ENCODE measurements around the gene HP1BP3.

GRCh38 chr1:20696397-20697333, 90.4 kb downstream of the HP1BP3 start:
- TF ChIP-seq CTCF (IDR thresholded peaks at IDR 0.05) (peak; percentile 76), EZH2 (IDR thresholded peaks at IDR 0.05) (no peak)
